ENCODE measurements around the gene SLC23A3.

- no peak for TF ChIP-seq CTCF (IDR thresholded peaks at IDR 0.05)
- no peak for TF ChIP-seq ZFX (IDR thresholded peaks at IDR 0.05; ENCODE audit: borderline replicate concordance)
Measured at GRCh38 chr2:219180961-219181360, 11.1 kb upstream of the SLC23A3 start.
